ENCODE results near the gene AHSA1. TPM values are rescaled to one million over a fixed set of nuclear protein-coding genes. Genes with fewer than 3 reads are reported as not detected.

The AHSA1 gene
- total and polyA plus RNA-seq, 2 of the 8 experiments (the other 6 are each of a cell fraction or from before 2014, with no cell fraction given) = 155 to 221 TPM

GRCh38 chr14:77505031-77505430, 47.1 kb downstream of the AHSA1 start:
- no peaks in the 10 kb centered on the region for H3K79me2 ChIP-seq (ENCODE audit: control insufficient read depth in 1 of 2, insufficient read depth in 2 of 2, low read length in 2 of 2)
- H3K4me3 ChIP-seq (ENCODE audit: extremely low read depth in 1 of 4, insufficient read depth in 2 of 4, low read depth in 3 of 4, low read length in 4 of 4) = no peak overlapping the region
- no peaks in the 10 kb centered on the region for H3K23me2 ChIP-seq (ENCODE audit: low read depth, low read length)
- no peak overlapping the region for H4K5ac ChIP-seq (ENCODE audit: insufficient read length, low read depth, low read length)
- no peak overlapping the region for H2BK12ac ChIP-seq (ENCODE audit: low read depth, low read length)
- no peak for FAIRE-seq
- H3K14ac ChIP-seq (ENCODE audit: insufficient read length) = no peak overlapping the region
- H2AK5ac ChIP-seq (ENCODE audit: low read depth, low read length) = no peak overlapping the region
- H3K36me3 ChIP-seq (ENCODE audit: control insufficient read depth in 2 of 4, insufficient read depth in 4 of 4, low read length in 3 of 4) = no peaks in the 10 kb centered on the region; a peak in 3 of 8 replicates
- ChIA-PET CTCF (ENCODE audit: partially characterized antibody) (interaction anchor here (0.7 to 1.4 kb wide), 3 partner anchors 15 to 301 kb away, joined by 3 to 5 read pairs (median 3); no protein-coding TSS in a partner anchor), POLR2A (ENCODE audit: partially characterized antibody) (no interaction called here)
- H3K18ac ChIP-seq (ENCODE audit: extremely low read depth, low read length) = no peak overlapping the region
- no peak overlapping the region for H2BK15ac ChIP-seq (ENCODE audit: low read length)
- no peak for TF ChIP-seq CBX8 (IDR thresholded peaks at IDR 0.05; ENCODE audit: borderline replicate concordance, low read depth, low read length)
- TF ChIP-seq JUN (IDR thresholded peaks at IDR 0.05; ENCODE audit: low read depth, low read length) = no peak
- no peak for TF ChIP-seq KDM1A (IDR thresholded peaks at IDR 0.05; ENCODE audit: borderline replicate concordance, low read length)
- TF ChIP-seq SP1 (IDR thresholded peaks at IDR 0.05; ENCODE audit: low read depth, low read length) = no peak
- TF ChIP-seq HDAC6 (IDR thresholded peaks at IDR 0.05; ENCODE audit: low read depth, low read length) = no peak
- TF ChIP-seq EGR1 (IDR thresholded peaks at IDR 0.05; ENCODE audit: borderline replicate concordance, low read depth, low read length) = no peak
- TF ChIP-seq SUZ12 (IDR thresholded peaks at IDR 0.05; ENCODE audit: low read length) = no peak
- TF ChIP-seq CEBPB (IDR thresholded peaks at IDR 0.05; ENCODE audit: low read depth, low read length) = no peak
- no peak for TF ChIP-seq MAFK (IDR thresholded peaks at IDR 0.05; ENCODE audit: low read depth, low read length)
- TF ChIP-seq, protein P1, sequence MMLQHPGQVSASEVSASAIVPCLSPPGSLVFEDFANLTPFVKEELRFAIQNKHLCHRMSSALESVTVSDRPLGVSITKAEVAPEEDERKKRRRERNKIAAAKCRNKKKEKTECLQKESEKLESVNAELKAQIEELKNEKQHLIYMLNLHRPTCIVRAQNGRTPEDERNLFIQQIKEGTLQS (IDR thresholded peaks at IDR 0.05; ENCODE audit: insufficient read depth, low read depth, low read length) = no peak
- no peak for TF ChIP-seq SP2 (IDR thresholded peaks at IDR 0.05; ENCODE audit: low read length)
- TF ChIP-seq JUND (IDR thresholded peaks at IDR 0.05; ENCODE audit: low read length) = no peak
- H3K4me2 ChIP-seq (ENCODE audit: insufficient read depth in 1 of 2, low read depth in 2 of 2, low read length in 2 of 2) = no peak overlapping the region
- no peak overlapping the region for H2BK120ac ChIP-seq (replicated peaks; ENCODE audit: low read depth, low read length)
- DNase-seq (ENCODE audit: low read depth in 1 of 2, low spot score in 2 of 2) = no peak
- H3K27me3 ChIP-seq (replicated peaks in 1 of 4; ENCODE audit: control insufficient read depth in 3 of 4, extremely low read depth in 1 of 4, insufficient read depth in 3 of 4, low read length in 3 of 4) = peaks cover 2 to 9% (median 6%) of the 10 kb centered on the region in 4 experiments
- H2AFZ ChIP-seq (ENCODE audit: low read length) = no peak overlapping the region
- H3K9ac ChIP-seq (replicated peaks in 1 of 4; ENCODE audit: extremely low read depth in 1 of 4, low read depth in 3 of 4, low read length in 3 of 4) = no peak overlapping the region
- no peaks in the 10 kb centered on the region for H3K9me3 ChIP-seq (ENCODE audit: insufficient read depth in 2 of 2, low read depth in 1 of 2, low read length in 1 of 2)
- no peak overlapping the region for H2BK5ac ChIP-seq (ENCODE audit: low read depth, low read length)
- H4K8ac ChIP-seq (ENCODE audit: extremely low read depth, insufficient read depth, low read length) = no peak overlapping the region
- H3K4me1 ChIP-seq (replicated peaks in 1 of 4; ENCODE audit: control insufficient read depth in 3 of 4, insufficient read depth in 4 of 4, low read length in 3 of 4) = 0 out of 7 replicates have a peak, but pooled peaks cover 0 to under 1% (median 0%) of the 10 kb centered on the region in 4 experiments
- WGBS, 2 experiments (ENCODE audit: extremely low coverage in 1 of 2, insufficient coverage in 1 of 2, insufficient read length in 1 of 2, insufficient replicate concordance in 2 of 2, low coverage in 1 of 2, low lambda C conversion rate in 2 of 2, missing lambda C conversion rate in 1 of 2) = 71% methylated on average over 4 of the region's 4 CpGs; no CpG with 5 or more reads in 1 of the 2 experiments
- H3K23ac ChIP-seq (ENCODE audit: insufficient read length) = no peak overlapping the region
- H4K20me1 ChIP-seq (replicated peaks in 1 of 2; ENCODE audit: control insufficient read depth in 1 of 2, insufficient read depth in 2 of 2, low read length in 2 of 2) = no peaks in the 10 kb centered on the region
- no peak overlapping the region for H3K27ac ChIP-seq (ENCODE audit: low read depth, low read length)
- H4K91ac ChIP-seq (replicated peaks; ENCODE audit: insufficient read length, low read length) = no peak overlapping the region
- no peak overlapping the region for H2BK20ac ChIP-seq (ENCODE audit: low read length)
- no peaks in the 10 kb centered on the region for H3K79me1 ChIP-seq (ENCODE audit: low read depth, low read length)
- no peak overlapping the region for H3K4ac ChIP-seq (replicated peaks; ENCODE audit: insufficient read length, low read depth, low read length)
- H3K56ac ChIP-seq (replicated peaks; ENCODE audit: insufficient read length, low read depth, low read length) = no peak overlapping the region

All from H1 (cell line).